Fibroblast of villous mesenchyme (primary cell): ENCODE data around the gene WLS. TPM values are rescaled to one million over a fixed set of nuclear protein-coding genes. Genes with fewer than 3 reads are reported as not detected.
"Not testable (repeated sequence)": the region's sequence is repeated elsewhere in the genome, so short reads cannot be mapped to it uniquely, and the experiment has no call there.

Experiments used
- DNase-seq: peaks from one replicate; pipeline ENCODE4 v3.0.0-alpha.2; 2010; ENCODE audit warnings: low read depth
- H3K4me3 ChIP-seq: 2 replicates; pipeline ENCODE4 v1.5.1; 2011; ENCODE audit warnings: low read depth, mild to moderate bottlenecking, low read length
- CTCF ChIP-seq: IDR thresholded peaks from 2 replicates; pipeline ENCODE4 v1.5.1; 2012; ENCODE audit warnings: low read depth, mild to moderate bottlenecking, low read length; ENCODE audit not compliant: insufficient read depth
- total RNA-seq: library from RNA; depleted of rRNA; stranded (reverse); fragments of >200 nt; gene quantifications from 2 replicates; pipeline ENCODE4 v1.2.3, GENCODE V29; 2012

Gene WLS
- total RNA-seq, 1 donor: 66.1 TPM

- DNase-seq: no peak
- TF ChIP-seq CTCF: no peak
Measured at GRCh38 chr1:68168545-68169171, 63.7 kb downstream of the WLS start.

GRCh38 chr1:68167211-68167610, 65.1 kb downstream of the WLS start:
- H3K4me3 ChIP-seq: no peak overlapping the region
- TF ChIP-seq CTCF: no peak
- no peak for DNase-seq

More at GRCh38 chr1:68168545-68169171, 63.7 kb downstream of the WLS start:
- no peak overlapping the region for H3K4me3 ChIP-seq

- TF ChIP-seq CTCF: no peak
- DNase-seq: no peak
Measured at GRCh38 chr1:68166348-68166747, 66.0 kb downstream of the WLS start.

GRCh38 chr1:68165665-68166064, 66.7 kb downstream of the WLS start:
- no peak for TF ChIP-seq CTCF
- no peak for DNase-seq
- H3K4me3 ChIP-seq: no peak overlapping the region

More at GRCh38 chr1:68166348-68166747, 66.0 kb downstream of the WLS start:
- H3K4me3 ChIP-seq: no peak overlapping the region

GRCh38 chr1:68164918-68165317, 67.4 kb downstream of the WLS start:
- DNase-seq: no peak
- TF ChIP-seq CTCF: no peak

GRCh38 chr1:68163220-68163619, 69.1 kb downstream of the WLS start:
- TF ChIP-seq CTCF: no peak
- H3K4me3 ChIP-seq: no peak overlapping the region
- DNase-seq: no peak

More at GRCh38 chr1:68164918-68165317, 67.4 kb downstream of the WLS start:
- H3K4me3 ChIP-seq: no peak overlapping the region

GRCh38 chr1:68162761-68163160, 69.6 kb downstream of the WLS start:
- no peak overlapping the region for H3K4me3 ChIP-seq
- no peak for DNase-seq
- peak; percentile 26 for TF ChIP-seq CTCF

GRCh38 chr1:68161672-68162071, 70.7 kb downstream of the WLS start:
- DNase-seq, H3K4me3 ChIP-seq: not testable (repeated sequence)

- DNase-seq, H3K4me3 ChIP-seq: not testable (repeated sequence)
Measured at GRCh38 chr1:68160935-68161334, 71.4 kb downstream of the WLS start.
